HG03159 (cell line): Measurements from ENCODE around the gene LYPD6B.

Experiments
- ATAC-seq: cut with Tn5 transposase; IDR thresholded peaks from one replicate; pipeline ENCODE4 v1.9.1; 2021; ENCODE audit warnings: mild to moderate bottlenecking, moderate library complexity; ENCODE audit not compliant: unreplicated experiment

Gene LYPD6B

DNA sequence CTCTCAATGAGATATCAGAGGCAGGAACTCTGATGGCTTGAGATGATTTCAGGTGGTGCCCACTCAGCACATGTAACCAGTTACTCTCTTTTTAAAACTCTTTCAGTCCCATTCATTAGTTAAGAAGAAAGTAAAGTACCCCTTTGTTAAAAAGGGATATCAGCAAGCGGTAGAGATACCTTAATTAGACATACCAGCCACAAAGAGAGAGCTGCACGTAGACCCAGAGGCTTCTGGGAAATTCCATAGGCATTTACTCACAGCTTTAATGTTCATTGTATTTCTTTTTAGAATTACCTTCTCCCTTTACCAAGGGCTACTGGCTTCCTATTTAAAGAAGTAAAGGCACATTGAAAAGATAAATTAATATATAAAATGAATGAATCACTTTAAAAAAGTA, 63.3 kb downstream of the LYPD6B start:
- ATAC-seq = no peak

DNA sequence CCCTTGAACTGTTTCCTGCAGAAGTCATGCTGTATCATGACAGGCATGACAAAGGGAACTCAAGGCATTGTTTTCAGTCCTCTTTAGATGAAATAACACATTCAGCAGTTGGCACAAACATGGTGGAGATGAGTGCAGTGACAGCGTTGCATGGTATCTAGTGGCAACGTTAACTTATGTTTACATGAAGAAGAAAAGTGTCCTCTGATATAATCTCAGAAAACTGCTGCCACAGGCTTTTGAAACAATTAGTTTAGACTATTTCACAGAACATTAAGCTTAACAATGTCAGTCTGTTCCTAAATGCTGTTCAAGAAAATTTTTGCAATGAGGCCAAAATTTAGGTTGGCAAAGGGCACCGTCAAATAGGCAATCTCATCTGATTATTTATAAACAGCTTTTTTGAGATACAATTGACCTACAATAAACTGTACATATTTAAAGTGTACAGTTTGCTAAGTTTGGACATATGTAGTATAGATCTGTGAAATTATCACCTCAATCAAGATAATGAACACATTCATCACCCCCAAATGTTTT, 64.7 kb downstream of the LYPD6B start:
- no peak for ATAC-seq

DNA sequence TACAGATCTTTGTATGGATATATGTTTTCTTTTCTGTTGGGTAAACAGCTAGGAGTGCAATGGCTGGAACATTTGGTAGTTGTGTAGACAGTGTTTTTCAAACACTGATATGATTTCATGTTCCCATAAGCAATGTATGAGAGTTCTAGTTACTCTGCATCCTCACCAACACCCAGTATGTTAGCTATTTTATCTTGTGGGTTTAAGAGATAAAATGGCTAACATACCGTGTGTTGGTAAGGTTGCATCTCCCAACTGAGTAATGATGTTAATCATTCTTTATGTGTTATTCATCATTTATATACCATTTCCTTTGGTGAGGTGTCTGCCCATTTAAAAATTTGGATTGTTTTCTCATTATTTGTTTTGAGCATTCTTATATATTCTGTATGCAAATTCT, 65.7 kb downstream of the LYPD6B start:
- no peak for ATAC-seq

DNA sequence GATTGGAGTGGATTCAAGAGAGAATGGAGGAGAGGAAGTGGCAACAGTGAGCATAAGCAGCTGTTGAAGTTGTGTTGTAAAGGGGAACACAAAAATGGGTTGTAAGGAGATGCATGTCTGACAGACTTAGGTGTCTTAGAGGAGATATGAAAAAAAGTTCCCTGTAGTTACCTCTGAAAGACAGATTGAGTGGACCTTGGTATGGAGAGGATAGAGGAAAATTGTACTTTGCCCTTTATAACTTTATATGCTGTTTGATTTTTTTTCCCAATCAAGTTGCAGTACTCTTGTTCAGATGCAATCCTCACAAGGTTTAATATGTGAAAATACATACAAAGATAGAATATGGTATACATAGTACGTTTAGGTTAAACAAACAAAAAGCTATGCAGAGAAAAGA, 73.6 kb downstream of the LYPD6B start:
- ATAC-seq = no peak

DNA sequence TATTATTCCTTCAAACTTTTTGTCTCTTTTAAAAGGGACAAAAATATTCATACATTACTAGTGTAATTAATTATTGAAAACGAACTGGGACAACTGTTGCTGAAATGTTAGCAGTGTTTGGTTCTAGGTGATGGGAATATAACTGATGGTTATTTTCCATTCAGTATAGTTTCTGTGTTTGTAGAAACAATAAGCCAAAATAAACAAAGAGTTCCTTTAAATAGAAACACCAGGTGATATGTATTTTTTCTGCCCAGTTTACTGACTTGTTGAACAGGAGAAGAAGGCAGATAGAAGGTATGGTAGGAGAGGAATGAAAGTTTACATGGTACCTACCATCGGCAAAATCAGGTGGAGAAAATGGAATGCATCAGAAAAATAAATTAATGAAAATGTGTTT, 74.2 kb downstream of the LYPD6B start:
- no peak for ATAC-seq

DNA sequence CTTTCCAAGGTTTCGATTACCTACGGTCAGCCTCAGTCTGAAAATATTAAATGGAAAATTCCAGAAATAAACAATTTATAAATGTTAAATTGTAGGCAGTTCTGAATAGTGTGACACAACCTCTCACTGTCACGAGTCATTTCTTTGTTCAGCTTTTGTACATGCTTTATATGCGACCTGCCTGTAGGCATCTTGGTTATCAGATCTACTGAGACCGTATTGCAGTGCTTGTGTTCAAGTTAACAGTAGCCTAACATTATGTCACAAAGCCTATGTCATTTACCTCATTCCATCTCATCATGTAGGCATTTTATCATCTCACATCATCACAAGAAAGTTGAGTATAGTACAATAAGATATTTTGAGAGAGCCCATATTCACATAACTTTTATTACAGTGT, 77.3 kb downstream of the LYPD6B start:
- no peak for ATAC-seq

DNA sequence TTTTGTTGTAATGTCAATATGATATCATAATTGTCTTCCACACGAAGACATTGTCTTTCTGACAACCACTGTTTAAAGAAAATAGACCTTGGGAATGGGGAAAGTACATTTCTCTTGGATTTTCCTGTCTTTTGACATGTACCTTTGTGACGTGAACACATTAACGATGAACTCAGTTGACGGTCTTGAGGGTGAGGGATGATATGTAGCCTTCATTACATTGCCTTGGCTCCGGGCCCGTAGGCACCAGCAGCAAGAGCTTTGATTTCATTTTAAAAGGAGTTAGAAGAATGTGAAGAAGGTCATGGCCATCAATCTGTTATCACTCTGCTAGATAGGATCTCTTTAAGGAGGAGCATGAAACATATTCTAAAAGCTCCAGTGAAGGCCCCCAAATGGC, 80.9 kb downstream of the LYPD6B start:
- no peak for ATAC-seq

DNA sequence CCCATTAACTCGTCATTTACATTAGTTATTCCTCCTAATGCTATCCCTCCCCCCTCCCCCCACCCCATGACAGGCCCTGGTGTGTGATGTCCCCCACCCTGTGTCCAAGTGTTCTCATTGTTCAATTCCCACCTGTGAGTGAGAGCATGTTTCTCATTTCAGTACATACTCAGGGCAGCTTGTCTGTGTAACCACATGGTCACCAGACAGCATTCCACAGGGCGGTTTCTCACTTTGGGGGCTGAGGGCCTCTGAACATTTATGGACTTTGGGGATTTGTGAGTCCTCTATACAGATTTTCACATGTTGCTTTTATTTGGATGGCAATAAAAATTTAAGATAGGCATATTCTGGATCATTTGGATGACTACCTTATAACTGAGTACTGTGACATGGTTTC, 84.0 kb downstream of the LYPD6B start:
- no peak for ATAC-seq

DNA sequence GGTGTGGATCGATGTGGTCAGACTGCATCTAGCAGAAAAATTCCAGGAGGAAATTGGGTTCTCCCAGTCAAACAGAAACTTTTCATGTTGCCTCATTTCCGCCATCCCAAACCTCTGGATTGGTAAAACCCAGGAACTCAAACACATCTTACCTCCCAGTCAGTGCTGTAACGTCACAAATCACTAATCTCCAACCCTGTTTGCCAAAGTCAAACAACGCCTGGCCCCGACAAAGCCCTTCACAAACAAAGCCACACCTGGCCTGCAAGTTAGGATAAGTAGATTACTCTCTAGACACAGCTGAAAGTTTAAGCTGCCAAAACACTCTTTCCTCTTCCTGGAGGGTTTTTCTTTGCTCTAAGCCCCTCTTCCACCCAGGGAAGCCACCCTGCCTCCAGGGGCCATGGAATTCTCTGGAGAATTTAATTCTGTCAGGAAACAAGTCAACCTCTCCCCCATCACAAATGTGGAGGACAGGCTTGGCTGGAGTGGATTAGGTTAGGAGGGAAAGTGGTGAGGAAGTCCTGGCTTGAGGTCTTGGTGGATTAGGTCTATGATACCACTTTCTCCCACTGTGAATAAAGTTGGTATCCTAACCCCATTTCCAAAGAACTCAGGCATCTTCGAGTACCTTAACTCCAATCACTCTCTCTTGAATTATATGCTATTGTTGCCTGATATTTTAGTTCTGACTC, 86.7 kb downstream of the LYPD6B start:
- ATAC-seq = no peak

DNA sequence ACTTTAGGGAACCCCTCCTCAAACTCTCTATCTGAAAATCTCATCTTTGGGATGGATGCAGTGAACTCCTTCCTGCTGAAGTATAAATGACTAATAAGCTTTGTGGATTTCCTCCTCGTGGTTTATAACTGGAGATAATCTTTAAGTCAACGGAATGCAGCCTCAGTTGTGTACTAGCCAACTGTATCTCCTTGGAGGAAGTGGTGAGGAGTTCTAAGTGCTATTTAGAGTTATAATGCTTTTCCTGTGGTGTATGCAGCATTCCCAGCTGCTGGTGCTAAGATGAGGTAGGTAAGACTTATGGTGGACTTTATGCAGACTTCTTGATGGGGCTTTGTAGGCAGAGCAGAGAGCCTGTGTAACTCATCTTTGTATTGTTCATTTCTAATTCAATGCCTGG, 90.9 kb downstream of the LYPD6B start:
- ATAC-seq = no peak

DNA sequence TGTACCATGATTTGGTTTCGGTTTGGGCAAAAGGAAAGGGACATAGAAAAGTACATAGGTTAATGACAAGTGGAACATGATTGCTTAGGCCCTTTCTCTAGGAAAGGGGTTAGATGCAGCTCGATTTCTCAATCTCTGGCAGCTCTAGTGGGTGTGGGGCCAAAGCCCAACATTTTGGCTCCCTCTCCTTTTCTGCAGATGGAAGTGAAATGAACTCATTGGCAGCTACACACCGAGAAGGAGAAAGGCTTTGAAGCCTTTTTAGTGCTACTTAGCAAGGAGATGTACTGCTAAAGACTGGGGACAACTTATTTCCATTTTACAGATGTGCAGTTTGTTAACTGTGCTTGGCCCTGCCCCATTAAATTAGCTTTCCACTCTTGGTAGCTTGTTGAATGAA, 93.8 kb downstream of the LYPD6B start:
- ATAC-seq = no peak

DNA sequence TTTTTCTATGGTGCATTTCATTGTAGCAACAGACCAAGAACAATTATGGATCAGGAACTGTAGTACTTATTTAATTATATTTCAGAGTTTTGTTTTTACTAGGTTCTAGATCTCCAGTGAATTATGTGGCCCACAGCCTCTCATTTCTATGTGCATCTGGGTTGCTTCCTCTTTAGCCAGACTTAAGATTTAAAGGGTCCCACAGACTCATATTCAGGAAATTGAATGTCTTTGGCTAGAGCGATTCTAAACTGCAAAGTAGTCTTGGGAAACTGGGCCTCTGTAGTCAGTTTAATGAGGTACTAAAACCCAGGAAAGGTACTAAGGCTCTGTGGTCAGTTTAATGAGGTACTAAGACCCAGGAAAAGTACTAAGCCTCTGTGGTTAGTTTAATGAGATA, 94.4 kb downstream of the LYPD6B start:
- no peak for ATAC-seq

DNA sequence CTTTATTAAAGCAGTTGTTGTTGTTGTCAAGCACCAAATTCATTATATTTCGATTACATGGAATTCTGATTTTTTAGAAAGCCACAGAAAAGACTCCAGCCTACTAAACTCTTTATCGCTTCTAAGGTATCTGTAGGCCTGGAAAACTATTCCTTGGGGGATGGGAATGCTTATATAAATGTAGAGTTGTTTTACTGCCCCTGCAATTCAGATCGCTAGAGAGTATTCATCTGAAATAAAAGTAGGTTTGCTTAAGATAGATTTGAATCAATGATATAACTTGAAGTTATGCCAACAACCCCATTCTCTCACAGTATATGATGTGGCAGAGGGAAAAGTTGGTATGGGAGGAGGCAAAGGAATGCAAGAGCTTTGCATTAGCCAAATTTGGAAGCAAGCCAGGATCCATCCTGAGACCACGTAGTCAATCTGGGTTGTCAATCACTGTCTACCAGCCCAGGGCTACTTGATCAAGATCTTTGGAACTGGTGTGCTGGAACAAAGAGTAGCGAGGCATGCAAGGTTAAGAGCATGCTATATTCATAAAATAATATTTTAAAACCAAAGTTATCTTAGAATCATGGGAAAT, 95.9 kb downstream of the LYPD6B start:
- no peak for ATAC-seq

DNA sequence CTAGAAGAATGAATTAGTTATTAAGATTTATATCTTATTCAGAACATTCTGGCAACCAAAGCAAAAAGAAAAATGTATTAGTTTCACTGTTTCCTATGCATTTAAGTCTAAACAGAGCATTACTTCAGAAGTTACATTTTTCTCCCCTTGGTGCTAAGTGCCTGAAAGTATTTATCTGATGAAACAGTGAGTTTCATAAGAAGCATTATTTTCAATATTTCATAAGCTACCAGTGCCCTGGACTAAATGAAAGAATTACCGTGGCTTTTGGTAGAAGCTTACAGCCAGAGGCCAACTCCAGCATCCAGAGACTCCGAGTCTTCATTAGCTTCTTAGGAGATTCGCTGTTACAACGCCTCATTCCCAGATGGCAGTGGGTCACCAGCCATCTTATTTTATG, 97.6 kb downstream of the LYPD6B start:
- ATAC-seq = no peak

DNA sequence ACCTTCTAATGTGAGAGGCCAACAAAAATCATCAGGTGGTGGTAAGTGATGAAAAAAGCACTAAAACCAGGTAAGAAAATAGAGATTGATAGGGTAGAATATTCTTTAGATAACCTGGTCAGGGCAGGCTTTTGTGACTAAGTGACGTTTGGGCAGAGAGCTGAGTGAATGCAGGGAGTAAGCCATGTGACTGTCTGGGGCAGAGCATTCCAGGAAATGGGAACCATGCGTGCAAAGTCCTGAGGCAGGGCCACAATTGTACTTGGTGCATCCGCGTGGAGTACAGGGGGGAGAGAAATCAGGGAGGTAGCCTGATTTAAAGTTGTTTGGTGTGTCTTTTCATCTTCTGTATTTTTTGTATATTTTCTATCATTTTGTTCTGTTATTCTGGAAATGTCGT, 102.5 kb downstream of the LYPD6B start:
- ATAC-seq = no peak

DNA sequence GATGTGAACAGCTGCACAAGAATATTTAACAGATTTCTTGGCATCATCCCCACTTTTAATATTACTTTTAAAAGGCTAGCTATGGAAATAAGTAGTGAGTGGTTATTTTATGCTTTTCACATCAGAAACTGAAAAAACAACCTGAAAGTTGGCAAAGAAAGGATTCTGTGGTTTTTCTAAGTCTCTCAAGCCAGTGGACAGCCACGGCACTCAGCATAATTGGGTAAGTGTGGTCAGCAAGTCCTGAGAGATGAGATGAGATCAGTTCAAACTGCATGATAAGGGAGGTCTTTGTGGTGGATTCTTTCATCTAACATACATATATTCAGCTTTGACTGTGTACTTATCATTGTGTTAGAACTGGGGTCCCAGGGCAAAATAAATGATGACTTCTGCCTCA, 105.2 kb downstream of the LYPD6B start:
- no peak for ATAC-seq

DNA sequence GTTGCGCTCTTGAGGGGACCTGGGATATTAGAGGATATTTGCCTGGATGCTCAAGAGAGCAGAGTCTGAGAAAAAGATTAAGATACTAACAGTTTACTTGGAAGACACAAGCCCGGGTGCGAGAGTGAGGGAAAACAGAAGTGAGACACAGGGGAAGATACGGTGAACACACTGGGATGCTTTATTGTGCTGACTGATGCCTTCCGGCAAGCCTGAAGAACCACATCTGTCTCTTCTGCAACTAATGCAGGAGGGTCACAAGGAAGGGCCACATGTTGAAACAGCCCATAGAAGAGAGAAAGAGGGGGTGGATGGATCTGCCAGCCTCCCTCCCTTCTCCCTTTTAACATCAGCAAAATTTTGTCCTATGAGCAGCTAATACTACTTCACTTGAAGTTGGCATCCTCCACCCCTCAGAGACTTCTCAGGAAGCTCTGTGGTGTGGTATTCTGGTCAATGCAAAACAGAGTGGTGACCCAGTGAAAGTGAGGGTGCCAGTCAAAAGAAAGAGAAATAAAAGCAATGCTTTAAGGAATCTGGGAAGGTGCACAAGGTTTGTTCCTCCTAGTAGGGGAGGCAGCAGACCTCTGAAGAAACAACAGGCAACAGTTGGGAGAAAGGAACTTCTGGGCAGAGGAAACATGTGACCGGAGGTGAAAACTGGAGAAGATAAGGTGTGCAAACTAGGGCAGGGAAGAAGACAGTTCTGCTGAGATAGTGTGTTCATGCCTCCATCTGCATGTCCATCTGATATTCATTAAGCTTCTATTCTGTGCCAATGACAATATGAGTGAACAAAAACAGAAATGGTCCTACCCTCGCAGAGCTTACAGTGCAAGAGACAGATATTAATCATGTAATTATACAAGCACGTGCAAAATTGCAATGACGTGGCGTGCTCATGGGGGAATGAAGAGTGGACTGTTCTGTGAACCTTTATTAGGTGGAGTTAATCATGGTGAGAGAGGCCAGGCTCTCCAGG, 107.1 kb downstream of the LYPD6B start:
- no peak for ATAC-seq

DNA sequence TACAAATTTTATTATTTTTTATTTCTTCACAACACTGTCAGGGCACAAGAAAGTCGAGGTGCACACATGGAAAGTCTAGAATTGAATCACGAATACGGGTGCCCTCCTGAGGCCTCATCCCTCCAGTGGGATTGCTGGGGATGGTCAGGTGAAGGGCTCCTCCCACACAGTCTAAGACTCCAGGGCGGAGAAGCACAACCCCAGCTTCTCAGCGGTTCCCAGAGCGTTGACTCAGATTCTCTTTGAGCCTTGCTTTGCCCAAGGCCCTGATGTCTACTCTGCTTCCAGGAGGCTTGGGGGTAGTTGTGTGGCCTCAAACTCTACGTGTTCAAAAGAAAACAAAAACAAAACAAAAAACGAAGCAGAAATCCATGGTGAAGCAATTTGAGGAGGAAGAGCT, 108.4 kb downstream of the LYPD6B start:
- ATAC-seq = no peak

DNA sequence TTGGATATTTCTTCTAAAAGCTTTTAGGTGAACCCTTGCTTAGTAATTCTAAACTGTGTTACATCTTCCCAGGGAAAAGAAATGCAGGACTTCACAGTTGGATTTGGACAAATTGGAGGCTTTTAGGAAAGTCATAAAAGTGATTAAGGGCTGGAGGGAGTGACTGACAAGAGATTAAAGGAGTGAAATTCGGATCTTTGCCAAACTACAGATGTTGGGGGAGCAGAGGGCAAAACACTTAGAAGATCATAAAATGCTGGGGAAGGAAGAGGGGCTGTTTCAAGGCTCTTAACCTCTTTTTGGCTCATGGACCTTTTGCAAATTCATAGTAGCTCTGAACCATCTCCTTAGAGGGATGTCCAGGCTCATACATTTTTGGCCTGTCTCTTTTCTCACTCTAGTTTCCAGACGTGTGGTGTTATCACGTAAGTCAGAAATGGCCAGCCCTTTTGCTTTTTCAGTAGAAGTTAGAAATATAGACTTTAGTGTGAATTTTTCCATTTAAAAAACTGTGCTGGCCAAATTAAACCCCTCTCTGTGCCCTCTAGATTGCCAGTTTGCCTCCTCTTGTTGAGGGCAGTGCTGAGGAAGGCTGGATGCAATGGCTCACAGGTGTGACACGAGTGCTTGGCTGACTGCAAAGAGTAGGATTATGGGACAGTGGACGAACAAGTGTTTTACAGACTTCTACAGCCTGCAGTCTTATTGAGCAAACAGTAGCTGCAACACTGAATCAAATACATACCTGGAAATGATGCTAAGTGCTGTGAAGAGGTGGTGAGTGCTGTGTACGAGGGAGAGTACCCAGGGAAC, 109.9 kb downstream of the LYPD6B start:
- ATAC-seq = no peak

DNA sequence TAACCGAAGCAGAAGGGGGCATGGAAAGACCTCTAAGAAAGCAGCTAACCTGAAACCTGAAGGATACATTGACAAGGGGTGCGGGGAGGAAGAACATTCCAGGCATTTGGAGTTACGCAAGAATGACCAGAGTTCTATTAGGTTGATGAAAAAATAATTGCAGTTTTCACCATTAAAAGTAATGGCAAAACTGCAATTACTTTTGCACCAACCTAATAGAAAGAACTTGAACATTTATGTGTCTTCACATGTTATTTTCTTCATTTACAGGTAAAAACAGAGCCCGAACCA, 110.5 kb downstream of the LYPD6B start:
- ATAC-seq = no peak

DNA sequence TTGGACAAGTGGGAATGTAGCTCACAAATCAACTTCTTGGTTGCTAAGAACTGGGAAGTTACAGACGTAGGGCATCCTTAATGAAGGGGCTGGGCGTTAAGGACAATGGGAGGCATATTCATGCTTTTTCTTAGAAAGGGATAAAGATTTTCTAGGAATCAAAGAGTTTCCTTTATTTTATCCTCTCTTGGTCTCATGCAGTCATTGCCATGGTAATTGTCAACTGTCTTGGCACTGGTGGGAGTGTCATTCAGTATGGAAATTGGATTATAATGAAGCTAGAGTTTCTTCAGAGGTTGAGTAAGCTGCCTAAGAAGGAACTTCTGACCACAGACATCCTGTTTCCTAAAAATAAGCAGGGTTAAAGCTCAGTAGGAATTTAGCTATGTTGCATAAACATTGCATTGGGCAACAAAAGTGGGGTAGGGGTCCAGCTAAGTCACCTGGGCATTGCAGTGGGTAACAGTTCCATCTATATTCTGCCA, 114.0 kb downstream of the LYPD6B start:
- ATAC-seq = no peak
